IMR-90 (cell line): ENCODE results near the gene MAP1LC3B. TPM values are rescaled to one million over a fixed set of nuclear protein-coding genes. Genes with fewer than 3 reads are reported as not detected.

ENCODE experiments used
- ATAC-seq: fragments of 200-7000 bp; cut with Tn5 transposase; 2 replicates; pipeline ENCODE4 v1.9.1; 2020; ENCODE audit warnings: low read depth, mild to moderate bottlenecking, moderate library complexity
- BruUV-seq: library from RNA; stranded (reverse); fragments of 400-500 nt; replicated peaks from 2 replicates; lab custom pipeline; 2021; lab: Mats Ljungman, UMichigan
- CTCF ChIA-PET: fragments of 300-600 bp; formaldehyde crosslinking; extraction: SDS; loops from one replicate; lab custom pipeline; 2021; ENCODE audit warnings: antibody characterized with exemption; lab: Yijun Ruan, JAX
- POLR2A ChIA-PET: fragments of 300-600 bp; sonication (Branson Sonifier 250); formaldehyde crosslinking; loops from one replicate; lab custom pipeline; 2022; ENCODE audit warnings: antibody characterized with exemption; ENCODE audit not compliant: unreplicated experiment; lab: Charles Lee
- DNase-seq: peaks from one replicate; pipeline ENCODE4 v3.0.0; 2013
- H2AFZ ChIP-seq: replicated peaks from 2 replicates; pipeline ENCODE3; 2013; ENCODE audit warnings: low read length, mild to moderate bottlenecking; ENCODE audit not compliant: poor library complexity
- H2AK5ac ChIP-seq: 2 replicates; pipeline ENCODE4 v1.6.1; 2013; ENCODE audit warnings: low read depth, low read length, inconsistent platforms
- H2AK9ac ChIP-seq: replicated peaks from 2 replicates; pipeline ENCODE3; 2013; ENCODE audit warnings: mild to moderate bottlenecking, low read depth, low read length, moderate library complexity; ENCODE audit not compliant: poor library complexity
- H2BK120ac ChIP-seq: 2 replicates; pipeline ENCODE4 v1.6.1; 2013; ENCODE audit warnings: low read depth, low read length, inconsistent platforms
- H2BK15ac ChIP-seq: 3 replicates; pipeline ENCODE4 v1.6.1; 2013; ENCODE audit warnings: low read depth, low read length, inconsistent platforms
- H2BK20ac ChIP-seq: 2 replicates; pipeline ENCODE4 v1.6.1; 2013; ENCODE audit warnings: low read depth, mild to moderate bottlenecking, inconsistent platforms, low read length, moderate library complexity
- H2BK5ac ChIP-seq: 2 replicates; pipeline ENCODE4 v1.6.1; 2013; ENCODE audit warnings: mild to moderate bottlenecking, low read depth, low read length, inconsistent platforms; ENCODE audit not compliant: poor library complexity, severe bottlenecking
- H3K14ac ChIP-seq: replicated peaks from 2 replicates; pipeline ENCODE4 v1.6.1; 2013; ENCODE audit warnings: low read depth, low read length, inconsistent platforms
- H3K18ac ChIP-seq: 2 replicates; pipeline ENCODE4 v1.6.1; 2013; ENCODE audit warnings: low read depth, low read length, control low read depth
- H3K23ac ChIP-seq: 2 replicates; pipeline ENCODE4 v1.6.1; 2013; ENCODE audit warnings: low read depth, low read length, inconsistent platforms
- H3K27ac ChIP-seq: 2 replicates; pipeline ENCODE4 v1.5.1; 2013; ENCODE audit warnings: mild to moderate bottlenecking, control low read depth, low read length; ENCODE audit not compliant: insufficient read depth
- H3K27me3 ChIP-seq: 2 replicates; pipeline ENCODE4 v1.6.1; 2013; ENCODE audit warnings: low read length; ENCODE audit not compliant: control insufficient read depth, insufficient read depth
- H3K36me3 ChIP-seq: 2 replicates; pipeline ENCODE4 v1.6.1; 2013; ENCODE audit warnings: low read length, mixed read lengths; ENCODE audit not compliant: control insufficient read depth, insufficient read depth
- H3K4ac ChIP-seq: 2 replicates; pipeline ENCODE4 v1.6.1; 2013; ENCODE audit warnings: low read depth, low read length, inconsistent platforms
- H3K4me1 ChIP-seq: 2 replicates; pipeline ENCODE4 v1.6.1; 2013; ENCODE audit warnings: low read length, mixed read lengths; ENCODE audit not compliant: control insufficient read depth, insufficient read depth
- H3K4me2 ChIP-seq: 2 replicates; pipeline ENCODE4 v1.6.1; 2013; ENCODE audit warnings: low read depth, mild to moderate bottlenecking, control low read depth, low read length, moderate library complexity
- H3K4me3 ChIP-seq: 2 replicates; pipeline ENCODE4 v1.5.1; 2013; ENCODE audit warnings: low read depth, mild to moderate bottlenecking, control low read depth, low read length, moderate library complexity; ENCODE audit not compliant: insufficient read depth
- H3K56ac ChIP-seq: 2 replicates; pipeline ENCODE4 v1.6.1; 2013; ENCODE audit warnings: low read length, inconsistent platforms; ENCODE audit not compliant: insufficient read depth; ENCODE audit errors: extremely low read depth
- H3K79me1 ChIP-seq, 2 experiments: 2 replicates each; pipeline ENCODE4 v1.6.1; 2013; ENCODE audit warnings: low read length in 2 of 2, inconsistent platforms in 1 of 2, low read depth in 1 of 2
- H3K9ac ChIP-seq: 2 replicates; pipeline ENCODE4 v1.6.1; 2013; ENCODE audit warnings: low read depth, low read length, control low read depth
- H3K9me1 ChIP-seq: 2 replicates; pipeline ENCODE4 v1.6.1; 2013; ENCODE audit warnings: low read length, inconsistent platforms; ENCODE audit not compliant: insufficient read depth
- H3K9me3 ChIP-seq: 2 replicates; pipeline ENCODE4 v1.6.1; 2013; ENCODE audit warnings: low read length; ENCODE audit not compliant: control insufficient read depth, insufficient read depth
- H4K20me1 ChIP-seq: 2 replicates; pipeline ENCODE4 v1.6.1; 2013; ENCODE audit warnings: low read length, inconsistent platforms; ENCODE audit not compliant: insufficient read depth
- H4K5ac ChIP-seq: 2 replicates; pipeline ENCODE4 v1.6.1; 2013; ENCODE audit warnings: mild to moderate bottlenecking, low read depth, low read length, control low read depth
- H4K8ac ChIP-seq, 2 experiments: 2 replicates each; pipeline ENCODE4 v1.6.1; 2013; ENCODE audit warnings: low read depth in 2 of 2, low read length in 2 of 2, control low read depth in 1 of 2, inconsistent platforms in 1 of 2
- H4K91ac ChIP-seq: 2 replicates; pipeline ENCODE4 v1.6.1; 2013; ENCODE audit warnings: low read depth, low read length, inconsistent platforms; ENCODE audit not compliant: insufficient read depth
- BHLHE40 ChIP-seq: fragments of 150-350 bp; IDR thresholded peaks from 2 replicates; pipeline ENCODE4 v1.6.1; 2016; ENCODE audit warnings: mild to moderate bottlenecking, low read depth, low read length
- CEBPB ChIP-seq: IDR thresholded peaks from 2 replicates; pipeline ENCODE4 v1.6.1; 2012; ENCODE audit warnings: low read depth, low read length, improper control_type of control experiment
- CHD1 ChIP-seq: IDR thresholded peaks from 2 replicates; pipeline ENCODE4 v1.6.1; 2012; ENCODE audit warnings: low read depth, low read length, improper control_type of control experiment
- CTCF ChIP-seq: conservative IDR thresholded peaks from 2 replicates; pipeline ENCODE4 v1.5.1; 2012; ENCODE audit warnings: mild to moderate bottlenecking, low read depth, low read length, improper control_type of control experiment
- FOS ChIP-seq: fragments of 150-350 bp; IDR thresholded peaks from 2 replicates; pipeline ENCODE4 v1.6.1; 2016; ENCODE audit warnings: low read depth, low read length
- MXI1 ChIP-seq: IDR thresholded peaks from 2 replicates; pipeline ENCODE4 v1.6.1; 2012; ENCODE audit warnings: low read depth, mild to moderate bottlenecking, low read length, moderate library complexity, borderline replicate concordance
- POLR2A ChIP-seq: IDR thresholded peaks from 2 replicates; pipeline ENCODE4 v1.6.1; 2012; ENCODE audit warnings: mild to moderate bottlenecking, low read depth, low read length
- RAD21 ChIP-seq: IDR thresholded peaks from 2 replicates; pipeline ENCODE4 v1.6.1; 2012; ENCODE audit warnings: low read length, improper control_type of control experiment
- RCOR1 ChIP-seq: IDR thresholded peaks from 2 replicates; pipeline ENCODE4 v1.6.1; 2012; ENCODE audit warnings: mild to moderate bottlenecking, low read length, improper control_type of control experiment; ENCODE audit not compliant: insufficient replicate concordance
- SMC3 ChIP-seq: fragments of 150-350 bp; IDR thresholded peaks from 2 replicates; pipeline ENCODE4 v1.6.1; 2016; ENCODE audit warnings: low read depth, mild to moderate bottlenecking, antibody characterized with exemption, low read length, moderate library complexity
- WGBS, 2 experiments: methylation state at CpG; one replicate each; pipeline versions ENCODE4 v1.1.5 to v1.1.7; 2013; ENCODE audit warnings: missing lambda C conversion rate in 2 of 2; ENCODE audit not compliant: insufficient read length in 1 of 2; ENCODE audit errors: extremely low coverage in 2 of 2; 5-methylcytosine and 5-hydroxymethylcytosine counted together
- dilution Hi-C: fragments of 300-500 bp; cut with HindIII; formaldehyde crosslinking; loops from one replicate; pipeline ENCODE4 v1.14.3; 2018; ENCODE audit warnings: low sequenced_read_pairs; ENCODE audit not compliant: unreplicated experiment
- in situ Hi-C: fragments of 300-500 bp; cut with MboI; formaldehyde crosslinking; loops from 3 replicates; pipeline ENCODE4 v1.14.3; 2019; ENCODE audit warnings: low sequenced_read_pairs, inconsistent platforms, mixed read lengths
- intact Hi-C: fragments of 100-400 bp; cut with micrococcal nuclease; formaldehyde crosslinking; loops from 2 replicates; pipeline ENCODE4 v1.10.0; 2022
- polyA plus RNA-seq, 3 experiments: library from polyadenylated mRNA; depleted of rRNA; stranded (reverse); fragments of >200 nt; gene quantifications; 2 replicates each; pipeline ENCODE4 v1.2.3, GENCODE V29; 2012; ENCODE audit warnings: low replicate concordance in 1 of 3
- total RNA-seq: library from RNA; depleted of rRNA; stranded (reverse); fragments of >200 nt; gene quantifications from 2 replicates; pipeline ENCODE4 v1.2.3, GENCODE V29; 2012
- TF ChIP-seq, protein P1 (sequence below): fragments of 150-350 bp; IDR thresholded peaks from 2 replicates; pipeline ENCODE4 v1.6.1; 2017; ENCODE audit warnings: mild to moderate bottlenecking, antibody characterized with exemption, low read length, low read depth

The MAP1LC3B gene
- total and polyA plus RNA-seq, 2 of the 4 experiments (the other 2 are of a cell fraction): 23.5 to 57.7 TPM

- Histone ChIP-seq H3K4me2 (no peak overlapping the region), H3K27me3 (no peaks in the 10 kb centered on the region), H2AK9ac (no peak overlapping the region), H3K14ac (no peak overlapping the region), H4K20me1 (peaks cover 23% of the 10 kb centered on the region), H3K9me1 (peaks cover 13% of the 10 kb centered on the region; the same call in 1 of the 2 replicates), H2AK5ac (no peak overlapping the region), H3K4ac (no peak overlapping the region), H3K56ac (no peak overlapping the region), H3K36me3 (peaks cover 36% of the 10 kb centered on the region), H3K27ac (no peak overlapping the region), H3K23ac (no peak overlapping the region), H2AFZ (no peak overlapping the region), H3K4me3 (no peak overlapping the region), H4K8ac (no peak overlapping the region), H2BK15ac (no peak overlapping the region), H2BK20ac (no peak overlapping the region), H4K5ac (no peak overlapping the region), H3K9me3 (no peaks in the 10 kb centered on the region), H3K4me1 (peaks cover 2% of the 10 kb centered on the region; the same call in 1 of the 2 replicates), H3K18ac (no peak overlapping the region), H2BK5ac (no peak overlapping the region), H2BK120ac (no peak overlapping the region), H3K79me1 (peaks cover 3 to 32% of the 10 kb centered on the region in 2 experiments; a peak in 3 of 4 replicates), H3K9ac (no peak overlapping the region), H4K91ac (no peak overlapping the region)
- CTCF ChIA-PET: no interaction called here
- no TSS peak for BruUV-seq
- in situ Hi-C loops: no loop called here
- intact Hi-C loops: no loop called here
- POLR2A ChIA-PET: no interaction called here
- 96% methylated on average over 16 of the region's 28 CpGs; no CpG with 5 or more reads in 1 of the 2 experiments for WGBS, 2 experiments
- ATAC-seq: no peak
- TF ChIP-seq, protein P1, sequence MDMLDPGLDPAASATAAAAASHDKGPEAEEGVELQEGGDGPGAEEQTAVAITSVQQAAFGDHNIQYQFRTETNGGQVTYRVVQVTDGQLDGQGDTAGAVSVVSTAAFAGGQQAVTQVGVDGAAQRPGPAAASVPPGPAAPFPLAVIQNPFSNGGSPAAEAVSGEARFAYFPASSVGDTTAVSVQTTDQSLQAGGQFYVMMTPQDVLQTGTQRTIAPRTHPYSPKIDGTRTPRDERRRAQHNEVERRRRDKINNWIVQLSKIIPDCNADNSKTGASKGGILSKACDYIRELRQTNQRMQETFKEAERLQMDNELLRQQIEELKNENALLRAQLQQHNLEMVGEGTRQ: no peak
- TF ChIP-seq CTCF: no peak
- TF ChIP-seq SMC3: no peak
- TF ChIP-seq CHD1: no peak
- TF ChIP-seq MXI1: no peak
- no peak for TF ChIP-seq RCOR1
- TF ChIP-seq CEBPB: no peak
- no peak for TF ChIP-seq POLR2A
- no peak for TF ChIP-seq RAD21
- no peak for TF ChIP-seq BHLHE40
- TF ChIP-seq FOS: no peak
- no peak for DNase-seq
- dilution Hi-C loops: no loop called here
These were observed 46.3 kb upstream of the MAP1LC3B start for GRCh38 chr16:87345726-87346424.
